ENCODE data around the gene HOXB7.

Gene HOXB7

GRCh38 chr17:48558057-48558830, 52.6 kb downstream of the HOXB7 start:
- no peak for DNase-seq
- Histone ChIP-seq H3K27ac (ENCODE audit: insufficient read depth, low read length, poor library complexity, severe bottlenecking) (no peak overlapping the region), H3K4me3 (ENCODE audit: insufficient read depth, low read depth, low read length, poor library complexity, severe bottlenecking) (no peak overlapping the region), H3K36me3 (ENCODE audit: control insufficient read depth, insufficient read depth, low read length) (no peaks in the 10 kb centered on the region), H3K27me3 (replicated peaks; ENCODE audit: control insufficient read depth, insufficient read depth, low read length, poor library complexity, severe bottlenecking) (no peaks in the 10 kb centered on the region), H3K9me3 (ENCODE audit: control insufficient read depth, low read length) (no peaks in the 10 kb centered on the region), H3K4me1 (ENCODE audit: control insufficient read depth, insufficient read depth, low read length, poor library complexity, severe bottlenecking) (no peaks in the 10 kb centered on the region)
